GM19025 (cell line): ENCODE results near the gene NCOR2.
A peak's percentile ranks its signal among the peaks of the same experiment; 100 is the strongest.

Experiments used
- ATAC-seq: cut with Tn5 transposase; IDR thresholded peaks from one replicate; pipeline ENCODE4 v1.9.1; 2021; ENCODE audit warnings: mild to moderate bottlenecking, low read depth, moderate library complexity; ENCODE audit not compliant: unreplicated experiment

NCOR2 gene

GRCh38 chr12:124566997-124567672 is at the start of gene NCOR2:
Gene NCOR2, minus strand, starts transcription at chr12:124567612. Its CDS starts 72,361 bp downstream, at chr12:124495251.
- ATAC-seq, result peak; percentile 14

GRCh38 chr12:124616394-124617221 is 49.2 kb upstream of the NCOR2 start:
- no peak for ATAC-seq

GRCh38 chr12:124614512-124615292 is 47.3 kb upstream of the NCOR2 start:
- no peak for ATAC-seq

- no peak for ATAC-seq
These were observed 45.8 kb upstream of the NCOR2 start for GRCh38 chr12:124613151-124613585.

GRCh38 chr12:124612410-124612680 is 44.9 kb upstream of the NCOR2 start:
- ATAC-seq, result no peak

GRCh38 chr12:124611559-124612409 is 44.4 kb upstream of the NCOR2 start:
- no peak for ATAC-seq

GRCh38 chr12:124610629-124611558 is 43.5 kb upstream of the NCOR2 start:
- no peak for ATAC-seq

- ATAC-seq, result no peak
These were observed 42.7 kb upstream of the NCOR2 start for GRCh38 chr12:124610021-124610612.

- ATAC-seq, result peak; percentile 64
These were observed 41.9 kb upstream of the NCOR2 start for GRCh38 chr12:124609041-124609989.

GRCh38 chr12:124608450-124608870 is 41.0 kb upstream of the NCOR2 start:
- no peak for ATAC-seq

GRCh38 chr12:124607681-124608425 is 40.4 kb upstream of the NCOR2 start:
- no peak for ATAC-seq

GRCh38 chr12:124605883-124606774 is 38.7 kb upstream of the NCOR2 start:
- no peak for ATAC-seq

- ATAC-seq, result no peak
These were observed 37.9 kb upstream of the NCOR2 start for GRCh38 chr12:124605150-124605882.

GRCh38 chr12:124604264-124604680 is 36.9 kb upstream of the NCOR2 start:
- ATAC-seq, result no peak

- ATAC-seq, result no peak
These were observed 36.4 kb upstream of the NCOR2 start for GRCh38 chr12:124603831-124604251.
